ENCODE results near the gene KIFBP.

GRCh38 chr10:69057261-69057950 lies 68.8 kb downstream of the KIFBP start:
- TF ChIP-seq CTCF (IDR thresholded peaks at IDR 0.05; ENCODE audit: low read depth, low read length) (peak; percentile 17), POLR2A (IDR thresholded peaks at IDR 0.05; ENCODE audit: extremely low read depth, insufficient read length) (peak; percentile 21)

Measured in NB4 (cell line).